ENCODE measurements around the gene PCSK9.
A peak's percentile ranks its signal among the peaks of the same experiment; 100 is the strongest.

Gene PCSK9

DNA sequence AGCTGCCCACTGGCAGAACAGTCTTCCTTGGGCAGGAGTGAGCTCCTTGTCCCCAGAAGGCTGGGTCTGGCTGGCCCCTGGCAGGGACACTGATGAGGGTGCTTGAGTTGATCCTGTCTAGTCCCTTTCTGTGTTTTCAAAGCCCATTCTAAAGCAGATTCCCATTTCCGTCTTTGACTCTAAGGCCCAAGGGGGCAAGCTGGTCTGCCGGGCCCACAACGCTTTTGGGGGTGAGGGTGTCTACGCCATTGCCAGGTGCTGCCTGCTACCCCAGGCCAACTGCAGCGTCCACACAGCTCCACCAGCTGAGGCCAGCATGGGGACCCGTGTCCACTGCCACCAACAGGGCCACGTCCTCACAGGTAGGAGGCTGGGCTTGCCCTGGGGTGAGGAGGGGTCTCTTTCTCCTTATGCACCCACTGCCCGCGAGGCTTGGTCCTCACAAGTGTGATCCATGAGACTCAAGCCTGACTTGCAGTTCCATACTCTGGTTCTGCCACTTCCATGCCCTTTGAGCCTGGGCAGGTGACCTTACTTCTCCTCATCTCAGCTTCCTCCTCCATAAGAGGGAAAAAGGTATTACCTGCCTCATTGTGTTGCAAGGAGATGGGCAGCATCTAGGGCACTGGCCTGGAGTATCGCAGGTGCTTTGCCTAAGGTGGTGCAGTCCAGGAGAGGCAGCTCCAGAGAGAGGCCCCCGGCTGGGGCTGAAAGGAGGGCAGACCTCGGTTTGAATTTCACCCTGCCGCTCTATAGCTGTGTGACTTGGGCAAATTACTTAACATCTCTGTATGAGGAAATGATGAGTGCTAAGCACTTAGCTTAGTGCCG lies 20.2 kb downstream of the PCSK9 start:
- no CpG with 5 or more reads among the region's 14 CpGs for WGBS (ENCODE audit: extremely low coverage, insufficient coverage, low lambda C conversion rate)
- peaks cover 2% of the 10 kb centered on the region for H3K36me3 ChIP-seq (ENCODE audit: control insufficient read depth, insufficient read depth, low read length)
- no peak overlapping the region for H3K27ac ChIP-seq (ENCODE audit: low read depth, low read length)
- no peak overlapping the region for H4K5ac ChIP-seq (ENCODE audit: low read length)
- no peak overlapping the region for H3K4me3 ChIP-seq (ENCODE audit: low read length)
- H3K4me1 ChIP-seq (ENCODE audit: control insufficient read depth, low read depth, low read length), result no peaks in the 10 kb centered on the region
- H3K4ac ChIP-seq (ENCODE audit: low read depth, low read length), result no peak overlapping the region
- H3K4me2 ChIP-seq (ENCODE audit: low read length), result no peak overlapping the region
- H2AK5ac ChIP-seq (ENCODE audit: low read length), result no peak overlapping the region
- no peak overlapping the region for H2BK15ac ChIP-seq (replicated peaks; ENCODE audit: low read depth)
- no peak overlapping the region for H3K9ac ChIP-seq (ENCODE audit: low read length)
- no peaks in the 10 kb centered on the region for H3K27me3 ChIP-seq (ENCODE audit: insufficient read depth, low read length, poor library complexity)
- no peak for DNase-seq
- no peak overlapping the region for H4K8ac ChIP-seq (ENCODE audit: low read depth, low read length)
- H3K18ac ChIP-seq (ENCODE audit: low read length), result no peak overlapping the region
- H2BK120ac ChIP-seq (ENCODE audit: low read depth, low read length), result no peak overlapping the region
- no peak overlapping the region for H2BK5ac ChIP-seq (ENCODE audit: low read length)
- H3K23ac ChIP-seq (ENCODE audit: low read length), result no peak overlapping the region
- H3K79me1 ChIP-seq (ENCODE audit: low read length), result no peaks in the 10 kb centered on the region
- H3K79me2 ChIP-seq (ENCODE audit: control insufficient read depth, insufficient read depth, low read length), result no peaks in the 10 kb centered on the region
- H3K56ac ChIP-seq (ENCODE audit: low read length), result no peak overlapping the region

DNA sequence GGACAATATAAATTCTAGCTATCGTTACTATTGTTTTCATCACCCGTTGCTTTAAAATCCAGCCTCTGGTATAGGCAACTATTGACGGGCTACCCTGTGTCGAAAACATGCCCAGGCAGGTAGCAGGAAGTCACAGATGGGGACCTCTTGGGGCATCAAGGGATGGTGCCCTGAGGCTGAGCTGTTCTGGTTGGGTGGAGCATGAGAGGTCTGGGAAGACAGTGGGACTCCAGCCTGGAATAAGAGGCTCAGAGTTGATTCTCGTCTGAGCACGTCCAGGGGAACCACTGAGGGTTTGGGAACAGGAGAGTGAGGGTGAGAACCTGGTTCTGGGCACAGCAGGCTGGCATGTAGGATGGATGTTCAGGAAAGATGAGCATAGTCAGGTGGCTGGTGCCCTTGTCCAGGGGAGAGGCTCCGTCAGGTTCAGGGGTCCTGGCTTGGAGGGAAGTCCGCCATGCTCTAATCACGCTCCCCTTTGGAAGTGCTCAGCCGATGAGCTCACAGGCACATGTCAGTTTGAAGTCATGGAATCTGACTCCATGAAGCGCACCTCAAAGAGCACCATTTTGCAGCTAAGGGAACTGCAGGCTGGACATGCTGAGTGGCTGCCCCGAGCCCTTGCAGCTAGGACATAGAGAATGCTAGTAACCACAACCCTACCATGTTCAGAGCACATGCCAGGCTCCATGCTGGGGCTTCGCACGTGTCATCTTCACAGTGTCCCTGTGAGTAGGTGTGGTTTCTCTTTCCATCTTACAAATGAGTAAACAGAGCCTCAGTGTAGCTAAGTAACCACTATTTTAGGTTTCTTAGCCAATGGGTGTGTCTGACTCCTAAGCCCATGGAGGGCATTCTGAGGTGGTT lies 21.0 kb downstream of the PCSK9 start:
- Histone ChIP-seq H4K5ac (ENCODE audit: low read length) (no peak overlapping the region), H3K4me1 (ENCODE audit: control insufficient read depth, low read depth, low read length) (no peaks in the 10 kb centered on the region), H2BK120ac (ENCODE audit: low read depth, low read length) (no peak overlapping the region), H2AK5ac (ENCODE audit: low read length) (no peak overlapping the region), H3K56ac (ENCODE audit: low read length) (no peak overlapping the region), H3K4ac (ENCODE audit: low read depth, low read length) (no peak overlapping the region), H3K23ac (ENCODE audit: low read length) (peak overlapping the region; percentile 80), H2BK15ac (replicated peaks; ENCODE audit: low read depth) (no peak overlapping the region), H3K27me3 (ENCODE audit: insufficient read depth, low read length, poor library complexity) (no peaks in the 10 kb centered on the region), H4K8ac (ENCODE audit: low read depth, low read length) (no peak overlapping the region), H3K79me1 (ENCODE audit: low read length) (no peaks in the 10 kb centered on the region), H3K79me2 (ENCODE audit: control insufficient read depth, insufficient read depth, low read length) (no peaks in the 10 kb centered on the region), H3K36me3 (ENCODE audit: control insufficient read depth, insufficient read depth, low read length) (peaks cover 5% of the 10 kb centered on the region), H3K4me3 (ENCODE audit: low read length) (no peak overlapping the region), H3K9ac (ENCODE audit: low read length) (no peak overlapping the region), H2BK5ac (ENCODE audit: low read length) (no peak overlapping the region), H3K27ac (ENCODE audit: low read depth, low read length) (no peak overlapping the region), H3K18ac (ENCODE audit: low read length) (no peak overlapping the region), H3K4me2 (ENCODE audit: low read length) (no peak overlapping the region)
- WGBS (ENCODE audit: extremely low coverage, insufficient coverage, low lambda C conversion rate), result no CpG with 5 or more reads among the region's 14 CpGs
- DNase-seq, result no peak

DNA sequence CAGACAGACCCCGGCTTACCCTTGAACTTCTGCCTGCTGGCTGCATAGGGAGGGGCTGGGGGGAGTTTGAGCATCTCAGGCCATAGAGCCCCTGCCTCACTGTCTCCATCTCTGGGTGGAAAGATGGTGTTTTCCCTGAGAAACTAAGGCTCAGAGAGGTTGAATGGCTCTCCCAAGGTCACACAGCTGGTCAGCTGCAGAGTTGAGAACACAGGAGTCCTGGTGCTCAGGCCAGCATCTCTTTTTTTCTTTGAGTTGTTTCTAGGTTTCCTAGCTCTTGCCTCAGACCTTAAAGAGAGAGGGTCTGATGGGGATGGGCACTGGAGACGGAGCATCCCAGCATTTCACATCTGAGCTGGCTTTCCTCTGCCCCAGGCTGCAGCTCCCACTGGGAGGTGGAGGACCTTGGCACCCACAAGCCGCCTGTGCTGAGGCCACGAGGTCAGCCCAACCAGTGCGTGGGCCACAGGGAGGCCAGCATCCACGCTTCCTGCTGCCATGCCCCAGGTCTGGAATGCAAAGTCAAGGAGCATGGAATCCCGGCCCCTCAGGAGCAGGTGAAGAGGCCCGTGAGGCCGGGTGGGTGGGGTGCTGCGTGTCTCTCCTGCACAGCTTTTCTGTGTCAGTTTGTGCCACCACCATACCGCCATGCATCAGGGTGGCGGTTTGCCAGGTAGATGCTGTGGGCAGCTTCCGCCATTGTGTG lies 21.8 kb downstream of the PCSK9 start:
- H2BK15ac ChIP-seq (replicated peaks; ENCODE audit: low read depth), result no peak overlapping the region
- WGBS (ENCODE audit: extremely low coverage, insufficient coverage, low lambda C conversion rate), result no CpG with 5 or more reads among the region's 13 CpGs
- no peak overlapping the region for H2BK120ac ChIP-seq (ENCODE audit: low read depth, low read length)
- no peak overlapping the region for H3K9ac ChIP-seq (ENCODE audit: low read length)
- H3K4me3 ChIP-seq (ENCODE audit: low read length), result no peak overlapping the region
- no peak overlapping the region for H3K27ac ChIP-seq (ENCODE audit: low read depth, low read length)
- no peak overlapping the region for H4K8ac ChIP-seq (ENCODE audit: low read depth, low read length)
- no peak overlapping the region for H2AK5ac ChIP-seq (ENCODE audit: low read length)
- H3K56ac ChIP-seq (ENCODE audit: low read length), result no peak overlapping the region
- no peaks in the 10 kb centered on the region for H3K27me3 ChIP-seq (ENCODE audit: insufficient read depth, low read length, poor library complexity)
- no peaks in the 10 kb centered on the region for H3K4me1 ChIP-seq (ENCODE audit: control insufficient read depth, low read depth, low read length)
- H3K79me2 ChIP-seq (ENCODE audit: control insufficient read depth, insufficient read depth, low read length), result no peaks in the 10 kb centered on the region
- H3K18ac ChIP-seq (ENCODE audit: low read length), result no peak overlapping the region
- no peak overlapping the region for H2BK5ac ChIP-seq (ENCODE audit: low read length)
- no peaks in the 10 kb centered on the region for H3K79me1 ChIP-seq (ENCODE audit: low read length)
- DNase-seq, result no peak
- no peak overlapping the region for H4K5ac ChIP-seq (ENCODE audit: low read length)
- H3K4me2 ChIP-seq (ENCODE audit: low read length), result no peak overlapping the region
- no peak overlapping the region for H3K4ac ChIP-seq (ENCODE audit: low read depth, low read length)
- no peak overlapping the region for H3K23ac ChIP-seq (ENCODE audit: low read length)
- H3K36me3 ChIP-seq (ENCODE audit: control insufficient read depth, insufficient read depth, low read length), result peaks cover 5% of the 10 kb centered on the region

DNA sequence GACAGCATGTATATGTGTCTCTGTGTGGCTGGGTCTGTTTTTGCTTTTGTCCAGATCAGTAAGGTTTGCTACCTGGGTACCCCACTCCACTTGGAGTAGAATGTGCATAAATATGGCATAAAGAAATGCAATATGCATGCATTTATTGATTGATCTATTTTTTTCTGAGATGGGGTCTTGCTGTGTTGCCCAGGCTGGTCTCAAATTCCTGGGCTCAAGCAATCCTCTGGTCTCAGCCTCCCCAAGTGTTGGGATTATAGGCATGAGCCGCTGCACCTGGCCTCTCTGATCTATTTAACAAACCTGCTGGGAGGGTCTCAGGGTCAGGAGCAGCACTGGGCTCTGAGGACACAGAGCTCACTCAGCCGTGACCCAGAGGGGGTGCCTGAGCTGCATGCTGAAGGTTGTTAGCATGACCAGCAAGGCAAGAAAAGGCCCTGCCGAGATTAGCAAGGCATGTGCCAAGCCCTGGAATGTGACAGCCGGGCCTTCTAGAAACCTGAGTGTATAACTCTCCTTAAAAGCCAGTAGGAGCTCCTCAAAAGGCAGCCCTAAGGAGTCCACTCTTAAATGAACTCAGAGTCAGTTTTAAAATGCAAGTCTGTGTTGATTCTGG lies 22.5 kb downstream of the PCSK9 start:
- DNase-seq, result no peak
- H3K9ac ChIP-seq (ENCODE audit: low read length), result no peak overlapping the region
- WGBS (ENCODE audit: extremely low coverage, insufficient coverage, low lambda C conversion rate), result no CpG with 5 or more reads among the region's 4 CpGs
- no peaks in the 10 kb centered on the region for H3K79me1 ChIP-seq (ENCODE audit: low read length)
- no peak overlapping the region for H3K18ac ChIP-seq (ENCODE audit: low read length)
- peaks cover 5% of the 10 kb centered on the region for H3K36me3 ChIP-seq (ENCODE audit: control insufficient read depth, insufficient read depth, low read length)
- H2BK15ac ChIP-seq (replicated peaks; ENCODE audit: low read depth), result no peak overlapping the region
- no peak overlapping the region for H3K4me2 ChIP-seq (ENCODE audit: low read length)
- H4K8ac ChIP-seq (ENCODE audit: low read depth, low read length), result no peak overlapping the region
- no peak overlapping the region for H2AK5ac ChIP-seq (ENCODE audit: low read length)
- H3K27ac ChIP-seq (ENCODE audit: low read depth, low read length), result no peak overlapping the region
- H3K56ac ChIP-seq (ENCODE audit: low read length), result no peak overlapping the region
- no peak overlapping the region for H3K23ac ChIP-seq (ENCODE audit: low read length)
- H4K5ac ChIP-seq (ENCODE audit: low read length), result no peak overlapping the region
- no peaks in the 10 kb centered on the region for H3K27me3 ChIP-seq (ENCODE audit: insufficient read depth, low read length, poor library complexity)
- H3K79me2 ChIP-seq (ENCODE audit: control insufficient read depth, insufficient read depth, low read length), result no peaks in the 10 kb centered on the region
- no peak overlapping the region for H2BK5ac ChIP-seq (ENCODE audit: low read length)
- H3K4me3 ChIP-seq (ENCODE audit: low read length), result no peak overlapping the region
- no peak overlapping the region for H3K4ac ChIP-seq (ENCODE audit: low read depth, low read length)
- no peak overlapping the region for H2BK120ac ChIP-seq (ENCODE audit: low read depth, low read length)
- no peaks in the 10 kb centered on the region for H3K4me1 ChIP-seq (ENCODE audit: control insufficient read depth, low read depth, low read length)

DNA sequence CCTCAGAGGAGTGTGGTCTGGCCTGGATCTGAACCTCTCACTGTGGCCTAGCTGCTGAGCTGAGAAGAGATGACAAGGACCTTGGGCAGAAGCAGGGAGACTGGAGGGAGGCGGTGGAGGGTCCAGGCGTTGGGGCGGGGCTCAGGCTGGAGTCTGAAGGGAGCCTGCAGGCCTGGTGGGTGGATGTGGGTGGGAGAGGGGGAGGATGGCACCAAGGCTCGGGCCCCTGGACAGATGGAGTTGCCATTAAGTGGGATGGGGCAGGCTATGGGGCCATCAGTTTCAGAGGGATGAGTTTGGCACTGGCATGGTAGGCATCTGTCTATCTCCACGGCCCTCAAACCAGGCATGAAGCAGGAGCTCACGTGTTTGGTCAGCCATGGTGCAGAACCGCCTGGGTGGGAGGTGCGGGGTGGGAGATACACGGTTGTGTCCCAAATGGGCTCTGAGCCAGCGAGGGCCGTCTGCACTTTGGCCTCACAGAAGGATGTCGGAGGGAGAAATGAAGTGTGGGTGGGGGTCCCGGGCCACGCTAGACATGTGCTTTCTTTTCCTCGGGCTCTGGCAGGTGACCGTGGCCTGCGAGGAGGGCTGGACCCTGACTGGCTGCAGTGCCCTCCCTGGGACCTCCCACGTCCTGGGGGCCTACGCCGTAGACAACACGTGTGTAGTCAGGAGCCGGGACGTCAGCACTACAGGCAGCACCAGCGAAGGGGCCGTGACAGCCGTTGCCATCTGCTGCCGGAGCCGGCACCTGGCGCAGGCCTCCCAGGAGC lies 23.6 kb downstream of the PCSK9 start:
- no peak overlapping the region for H3K18ac ChIP-seq (ENCODE audit: low read length)
- no peak overlapping the region for H2BK15ac ChIP-seq (replicated peaks; ENCODE audit: low read depth)
- H3K9ac ChIP-seq (ENCODE audit: low read length), result no peak overlapping the region
- no peak overlapping the region for H3K4ac ChIP-seq (ENCODE audit: low read depth, low read length)
- H3K79me1 ChIP-seq (ENCODE audit: low read length), result no peaks in the 10 kb centered on the region
- no peak overlapping the region for H3K27ac ChIP-seq (ENCODE audit: low read depth, low read length)
- DNase-seq, result no peak
- no peak overlapping the region for H3K4me2 ChIP-seq (ENCODE audit: low read length)
- H2AK5ac ChIP-seq (ENCODE audit: low read length), result no peak overlapping the region
- no peak overlapping the region for H4K5ac ChIP-seq (ENCODE audit: low read length)
- H4K8ac ChIP-seq (ENCODE audit: low read depth, low read length), result no peak overlapping the region
- no CpG with 5 or more reads among the region's 29 CpGs for WGBS (ENCODE audit: extremely low coverage, insufficient coverage, low lambda C conversion rate)
- no peak overlapping the region for H3K56ac ChIP-seq (ENCODE audit: low read length)
- H3K4me3 ChIP-seq (ENCODE audit: low read length), result no peak overlapping the region
- peaks cover 9% of the 10 kb centered on the region for H3K36me3 ChIP-seq (ENCODE audit: control insufficient read depth, insufficient read depth, low read length)
- no peak overlapping the region for H2BK120ac ChIP-seq (ENCODE audit: low read depth, low read length)
- H2BK5ac ChIP-seq (ENCODE audit: low read length), result no peak overlapping the region
- H3K79me2 ChIP-seq (ENCODE audit: control insufficient read depth, insufficient read depth, low read length), result no peaks in the 10 kb centered on the region
- H3K23ac ChIP-seq (ENCODE audit: low read length), result no peak overlapping the region
- no peaks in the 10 kb centered on the region for H3K27me3 ChIP-seq (ENCODE audit: insufficient read depth, low read length, poor library complexity)
- H3K4me1 ChIP-seq (ENCODE audit: control insufficient read depth, low read depth, low read length), result no peaks in the 10 kb centered on the region

Measured in mesendoderm (in vitro differentiated cells).